Measurements from ENCODE around the gene PKN1. TPM values are rescaled to one million over a fixed set of nuclear protein-coding genes. Genes with fewer than 3 reads are reported as not detected.

PKN1 gene
- total and polyA plus RNA-seq, 2 of the 13 experiments (the other 11 are each of a cell fraction or from before 2014, with no cell fraction given): 45.7 to 54.5 TPM

GRCh38 chr19:14519860-14520407 lies 86.8 kb downstream of the PKN1 start (continued):
- TF ChIP-seq NFE2L2 (IDR thresholded peaks at IDR 0.05; ENCODE audit: low read length): peak; percentile 58; the same call in 1 of the 2 replicates
- no peak for TF ChIP-seq ZC3H4 (CRISPR knock-in tag; IDR thresholded peaks at IDR 0.05; ENCODE audit: borderline replicate concordance)
- 0 out of 2 replicates have a peak, but pooled peaks have one; percentile 55 for TF ChIP-seq KLF6 (CRISPR knock-in tag; IDR thresholded peaks at IDR 0.05)
- TF ChIP-seq SIX1 (CRISPR knock-in tag; IDR thresholded peaks at IDR 0.05; ENCODE audit: borderline replicate concordance): peak; percentile 33; the same call in 1 of the 2 replicates
- 0 out of 2 replicates have a peak, but pooled peaks have one; percentile 45 for TF ChIP-seq RELA (CRISPR knock-in tag; IDR thresholded peaks at IDR 0.05)
- no peak for TF ChIP-seq ZNF775 (CRISPR knock-in tag; IDR thresholded peaks at IDR 0.05; ENCODE audit: borderline replicate concordance)
- peak; percentile 58 for TF ChIP-seq ZNF574 (CRISPR knock-in tag; IDR thresholded peaks at IDR 0.05)
- TF ChIP-seq ZMYM3 (CRISPR knock-in tag; IDR thresholded peaks at IDR 0.05): peak; percentile 63; the same call in 1 of the 2 replicates
- TF ChIP-seq FOXO1 (CRISPR knock-in tag; IDR thresholded peaks at IDR 0.05): 0 out of 2 replicates have a peak, but pooled peaks have one; percentile 52
- peak; percentile 85 for TF ChIP-seq ZFY (CRISPR knock-in tag; IDR thresholded peaks at IDR 0.05)
- TF ChIP-seq ZNF788 (CRISPR knock-in tag; IDR thresholded peaks at IDR 0.05; ENCODE audit: borderline replicate concordance): no peak
- peak; percentile 82 for TF ChIP-seq BCL6 (CRISPR knock-in tag; IDR thresholded peaks at IDR 0.05)
- peak; percentile 90; the same call in 1 of the 2 replicates for TF ChIP-seq ZNF205 (CRISPR knock-in tag; IDR thresholded peaks at IDR 0.05)
- TF ChIP-seq DNMT1 (CRISPR knock-in tag; IDR thresholded peaks at IDR 0.05): no peak
- TF ChIP-seq SKI (IDR thresholded peaks at IDR 0.05; ENCODE audit: partially characterized antibody): peak; percentile 66
- peak; percentile 88; the same call in 1 of the 2 replicates for TF ChIP-seq ZSCAN9 (CRISPR knock-in tag; IDR thresholded peaks at IDR 0.05; ENCODE audit: borderline replicate concordance)
- no peak for TF ChIP-seq ELK4 (CRISPR knock-in tag; IDR thresholded peaks at IDR 0.05; ENCODE audit: borderline replicate concordance)
- no peak for TF ChIP-seq XRCC5 (optimal IDR thresholded peaks at IDR 0.05; ENCODE audit: low read length)
- TF ChIP-seq ZNF615 (CRISPR knock-in tag; IDR thresholded peaks at IDR 0.05; ENCODE audit: borderline replicate concordance): no peak
- peak; percentile 77 for TF ChIP-seq THAP11 (CRISPR knock-in tag; IDR thresholded peaks at IDR 0.05)
- no peak for TF ChIP-seq AGO1 (IDR thresholded peaks at IDR 0.05; ENCODE audit: low read depth, low read length, poor library complexity, severe bottlenecking)
- TF ChIP-seq ZMYM2 (CRISPR knock-in tag; IDR thresholded peaks at IDR 0.05): peak; percentile 39
- peak in 1 of 2 experiments; percentile 85; a peak in 2 of 4 replicates for TF ChIP-seq KLF16 (CRISPR knock-in tag; IDR thresholded peaks at IDR 0.05)
- peak; percentile 91; the same call in 1 of the 2 replicates for TF ChIP-seq CHD4 (IDR thresholded peaks at IDR 0.05; ENCODE audit: borderline replicate concordance, low read length)
- no peak for TF ChIP-seq POGZ (CRISPR knock-in tag; IDR thresholded peaks at IDR 0.05)
- peak; percentile 53; the same call in 1 of the 2 replicates for TF ChIP-seq TARDBP (CRISPR knock-in tag; IDR thresholded peaks at IDR 0.05)
- 0 out of 2 replicates have a peak, but pooled peaks have one; percentile 3 for TF ChIP-seq BHLHE40 (IDR thresholded peaks at IDR 0.05; ENCODE audit: low read length)

Measured in HepG2 (cell line).